HG02642 (cell line): ENCODE measurements around the gene BANF2.

Experiments used
- ATAC-seq: cut with Tn5 transposase; IDR thresholded peaks from one replicate; pipeline ENCODE4 v1.9.1; 2021; ENCODE audit warnings: mild to moderate bottlenecking; ENCODE audit not compliant: unreplicated experiment, poor library complexity

BANF2 gene

DNA sequence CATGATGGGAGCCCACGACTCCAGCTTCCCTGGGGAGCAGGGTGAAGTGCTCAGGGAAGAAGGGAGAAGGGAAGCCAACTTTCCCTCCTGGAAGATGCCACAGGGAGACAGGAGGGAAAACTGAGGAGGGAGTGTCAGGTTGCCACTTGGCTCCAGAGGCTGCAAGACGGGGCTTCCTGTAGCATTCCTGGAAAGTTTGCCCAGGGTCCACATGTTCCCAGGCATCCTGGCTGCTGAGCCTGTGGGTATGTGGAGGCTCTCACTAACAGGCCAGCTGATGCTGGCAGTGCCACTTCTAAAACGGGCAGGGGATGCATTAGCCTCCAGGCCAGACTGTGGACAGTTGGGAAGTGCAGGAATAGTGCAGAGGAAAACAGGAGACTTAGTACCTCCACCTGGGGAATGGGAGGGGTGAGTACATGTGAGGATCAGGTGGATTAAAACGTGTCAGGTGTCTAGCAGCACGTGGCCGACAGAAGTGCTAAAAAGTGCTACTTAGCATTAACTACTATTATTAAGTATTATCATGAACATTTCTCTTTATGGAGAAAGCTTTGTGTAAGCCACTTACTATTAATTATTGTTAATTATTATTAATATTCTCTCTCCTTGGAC, 33.2 kb downstream of the BANF2 start:
- ATAC-seq = no peak

DNA sequence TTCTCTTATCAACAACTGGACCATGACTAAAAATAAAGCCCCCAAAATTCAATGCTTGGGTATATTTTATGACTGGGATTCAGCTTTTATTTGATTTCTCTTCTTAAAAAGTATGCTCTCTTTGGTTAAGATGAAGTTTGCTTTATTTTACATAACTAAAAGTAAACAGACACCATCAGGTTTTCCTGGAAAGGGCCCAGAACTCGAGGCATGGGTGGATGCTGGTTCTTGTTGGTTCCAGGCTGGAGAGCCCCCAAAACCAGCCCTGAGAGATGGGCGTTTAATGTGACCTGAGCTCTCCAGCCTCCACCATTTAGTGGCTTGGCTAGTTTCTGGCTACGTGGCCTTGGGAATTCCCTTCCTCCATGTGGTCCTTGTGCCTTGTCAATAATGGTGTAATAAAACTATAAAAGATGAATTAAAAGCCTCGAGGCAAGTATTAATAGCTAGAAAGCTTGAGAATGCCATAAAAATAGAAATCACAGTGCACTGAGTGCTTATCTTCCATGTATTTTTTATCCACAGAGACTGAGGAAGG, 34.1 kb downstream of the BANF2 start:
- no peak for ATAC-seq

DNA sequence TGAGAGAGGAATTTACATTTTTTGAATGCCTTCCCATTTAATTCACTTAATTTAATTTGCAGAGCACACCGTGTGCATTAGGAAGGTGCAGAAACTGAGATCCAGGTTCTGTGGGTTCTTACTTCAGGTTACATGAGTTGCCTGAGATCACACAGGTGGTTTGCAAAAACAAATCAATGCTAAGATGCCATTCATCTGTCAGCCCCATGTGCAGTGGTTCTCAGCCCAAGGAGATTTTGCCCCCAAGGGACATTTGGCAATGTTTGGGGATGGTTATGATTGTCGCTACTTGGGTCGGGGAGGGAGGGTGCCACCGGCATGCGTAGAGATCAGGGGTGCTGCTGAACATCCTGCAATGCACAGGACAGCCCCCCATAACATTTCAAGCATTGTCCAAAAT, 34.6 kb downstream of the BANF2 start:
- ATAC-seq = no peak

- ATAC-seq = no peak
Measured at GRCh38 chr20:17735206-17735804, 35.5 kb downstream of the BANF2 start.

GRCh38 chr20:17735959-17736621, 36.3 kb downstream of the BANF2 start:
- no peak for ATAC-seq

GRCh38 chr20:17738154-17738553, 38.4 kb downstream of the BANF2 start:
- no peak for ATAC-seq

DNA sequence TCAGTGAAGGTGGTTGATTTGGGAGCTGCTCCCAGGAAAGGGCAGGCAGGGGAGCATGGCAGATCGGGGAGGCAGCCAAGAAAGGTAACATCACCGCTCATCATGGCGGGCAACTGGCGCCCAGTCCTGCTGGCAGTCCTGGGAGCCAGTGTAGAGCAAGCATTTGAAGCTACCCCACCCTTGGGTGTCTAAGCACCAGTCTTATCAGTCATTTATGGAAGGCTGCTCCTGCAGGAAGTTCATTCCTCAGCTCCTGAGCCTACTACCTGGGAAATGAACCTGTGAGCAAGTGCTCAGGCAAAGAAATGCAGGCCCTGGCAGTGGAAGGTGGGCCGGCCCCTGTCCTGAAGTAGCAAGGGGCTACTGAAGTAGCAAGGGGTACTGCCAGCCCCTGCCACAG, 41.5 kb downstream of the BANF2 start:
- ATAC-seq = no peak

- ATAC-seq = no peak
Measured at GRCh38 chr20:17742731-17743130, 43.0 kb downstream of the BANF2 start.

DNA sequence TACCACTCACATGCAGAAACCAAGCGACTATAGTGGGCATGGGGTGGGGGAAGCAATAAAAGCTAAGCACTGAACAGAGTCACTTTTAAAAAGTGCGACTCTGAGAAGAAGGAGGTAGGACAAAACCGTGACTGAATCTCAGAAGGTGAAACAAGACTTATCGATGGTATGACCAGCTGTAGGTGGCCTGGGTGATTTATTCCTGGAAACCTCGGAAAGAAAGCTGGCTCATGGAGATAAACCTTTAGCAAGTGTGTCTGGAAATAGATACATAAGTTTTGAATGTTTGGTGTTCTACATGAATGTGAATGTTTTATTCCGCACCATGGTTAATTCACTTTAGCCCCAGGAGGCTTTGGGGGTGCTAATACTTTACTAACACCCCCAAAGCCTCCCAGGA, 43.9 kb downstream of the BANF2 start:
- ATAC-seq = no peak

GRCh38 chr20:17747431-17747846, 47.7 kb downstream of the BANF2 start:
- ATAC-seq = no peak

DNA sequence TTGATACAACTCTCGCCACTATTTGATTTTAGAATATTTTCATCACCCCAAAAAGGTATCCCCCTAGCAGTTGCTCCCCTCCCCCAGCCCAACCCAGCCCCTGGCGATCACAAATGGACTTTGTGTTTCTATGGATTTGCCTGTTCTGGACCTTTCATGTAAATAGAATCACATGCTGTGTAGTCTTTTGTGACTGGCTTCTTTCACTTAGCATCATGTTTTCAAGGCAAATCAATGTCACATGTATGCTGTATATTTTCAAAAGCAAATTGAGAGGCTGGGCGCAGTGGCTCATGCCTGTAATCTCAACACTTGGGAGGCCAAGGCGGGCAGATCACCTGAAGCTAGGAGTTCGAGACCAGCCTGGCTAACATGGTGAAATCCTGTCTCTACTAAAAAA, 48.5 kb downstream of the BANF2 start:
- no peak for ATAC-seq

- no peak for ATAC-seq
Measured at GRCh38 chr20:17749626-17749977, 49.8 kb downstream of the BANF2 start.

GRCh38 chr20:17749978-17750721, 50.4 kb downstream of the BANF2 start:
- no peak for ATAC-seq

GRCh38 chr20:17750722-17751045, 50.9 kb downstream of the BANF2 start:
- no peak for ATAC-seq

- no peak for ATAC-seq
Measured at GRCh38 chr20:17751640-17752039, 51.9 kb downstream of the BANF2 start.

DNA sequence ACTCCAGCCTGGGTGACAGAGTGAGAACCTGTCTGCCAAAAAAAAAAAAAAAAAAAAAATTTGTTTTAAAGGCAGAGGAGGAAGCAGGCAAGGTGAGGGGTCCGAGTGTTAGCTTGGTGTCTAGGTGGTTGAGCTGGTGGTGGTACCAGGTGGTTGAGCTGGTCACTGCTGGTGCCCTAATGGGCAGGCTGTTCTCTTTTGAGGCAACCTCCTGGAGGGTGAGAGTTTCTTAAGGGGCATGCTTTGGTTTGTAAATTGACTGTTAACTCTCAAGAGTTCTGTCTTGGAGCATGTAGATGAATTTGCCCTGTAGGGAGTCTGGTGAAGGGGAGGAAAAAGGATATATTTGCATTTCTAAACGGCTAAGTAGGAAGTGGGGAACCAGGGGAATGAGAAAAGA, 52.7 kb downstream of the BANF2 start:
- ATAC-seq = no peak

- ATAC-seq = no peak
Measured at GRCh38 chr20:17753516-17753915, 53.8 kb downstream of the BANF2 start.

- ATAC-seq = no peak
Measured at GRCh38 chr20:17756529-17756928, 56.8 kb downstream of the BANF2 start.

DNA sequence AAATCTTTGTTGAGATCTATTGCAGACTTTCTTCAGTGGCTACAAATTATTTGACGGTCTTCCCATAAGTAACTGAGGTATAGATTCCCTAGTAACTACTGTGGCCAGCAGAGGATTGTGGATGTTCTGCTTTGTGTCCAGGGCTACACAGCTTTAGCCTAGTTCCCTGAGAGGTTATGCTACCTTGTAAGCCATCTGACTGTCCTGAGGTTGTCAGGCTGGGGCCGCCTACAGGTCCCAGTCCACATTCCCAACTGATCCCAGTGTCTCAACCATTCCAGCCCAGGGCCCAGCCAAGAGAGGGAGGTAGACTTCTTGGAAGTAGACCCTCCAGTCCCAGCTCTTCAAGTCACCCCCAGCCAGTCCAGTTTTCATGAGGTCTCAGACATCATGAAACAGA, 57.7 kb downstream of the BANF2 start:
- ATAC-seq = no peak

DNA sequence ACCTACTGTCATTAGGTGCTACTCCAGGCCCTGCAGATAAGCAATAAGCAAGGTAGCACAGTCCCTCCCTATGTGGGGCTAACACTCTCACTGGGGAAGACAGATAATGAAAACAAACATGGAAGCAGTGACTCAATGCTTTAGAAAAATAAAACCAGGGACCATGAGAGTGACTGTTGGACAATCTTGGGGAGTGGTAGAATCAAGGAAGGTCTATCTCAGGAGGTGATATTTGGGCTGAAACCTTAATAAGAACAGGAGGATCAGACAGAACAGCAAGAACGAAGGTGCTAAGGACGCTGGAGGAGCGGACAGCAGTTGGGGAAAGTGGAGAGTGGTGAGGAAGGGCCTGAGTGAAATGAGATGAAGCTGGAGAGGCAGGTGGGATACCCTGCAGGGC, 58.2 kb downstream of the BANF2 start:
- no peak for ATAC-seq

DNA sequence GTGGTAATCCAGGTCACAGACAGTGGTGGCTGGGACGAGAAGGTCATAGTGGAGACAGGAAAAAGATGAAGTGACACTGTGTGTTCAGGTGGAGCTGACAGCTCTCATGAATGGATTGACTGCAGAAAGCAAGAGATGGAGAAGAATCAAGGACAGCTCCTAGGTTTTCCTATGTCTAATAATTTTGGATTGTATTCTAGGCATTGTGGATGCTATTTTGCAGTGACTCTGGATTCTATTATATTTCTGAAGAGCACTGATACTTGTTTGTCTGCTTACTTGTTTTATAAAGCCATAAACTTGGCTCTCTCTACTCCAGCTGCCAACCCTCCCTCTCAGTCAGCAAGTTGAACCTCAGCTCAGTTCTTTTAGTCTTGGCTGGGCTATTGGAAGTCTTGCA, 58.7 kb downstream of the BANF2 start:
- no peak for ATAC-seq
